HepG2 (cell line): ENCODE data around the gene RUSF1.

ENCODE experiments used
- POLR2AphosphoS5 ChIP-seq: IDR thresholded peaks from 2 replicates; pipeline ENCODE4 v1.6.1; 2012; ENCODE audit warnings: low read depth, low read length
- TAF1 ChIP-seq: sonication (generic); formaldehyde crosslinking; IDR thresholded peaks from 2 replicates; pipeline ENCODE4 v1.4.0; 2020; ENCODE audit warnings: missing genetic modification reagents
- TGIF2 ChIP-seq: IDR thresholded peaks from 2 replicates; pipeline ENCODE4 v1.6.1; 2016; ENCODE audit warnings: control low read depth, missing compliant biosample characterization
- ZBTB1 ChIP-seq: sonication (generic); formaldehyde crosslinking; IDR thresholded peaks from 2 replicates; pipeline ENCODE4 v1.4.0; 2020; ENCODE audit warnings: missing genetic modification reagents, borderline replicate concordance
- ZNF761 ChIP-seq: sonication (generic); formaldehyde crosslinking; conservative IDR thresholded peaks from 2 replicates; pipeline ENCODE4 v1.4.0; 2020; ENCODE audit warnings: mild to moderate bottlenecking, missing genetic modification reagents
- TF ChIP-seq, protein P1 (sequence below): sonication (generic); formaldehyde crosslinking; IDR thresholded peaks from 2 replicates; pipeline ENCODE4 v1.4.0; 2020; ENCODE audit warnings: mild to moderate bottlenecking, missing genetic modification reagents

DNA sequence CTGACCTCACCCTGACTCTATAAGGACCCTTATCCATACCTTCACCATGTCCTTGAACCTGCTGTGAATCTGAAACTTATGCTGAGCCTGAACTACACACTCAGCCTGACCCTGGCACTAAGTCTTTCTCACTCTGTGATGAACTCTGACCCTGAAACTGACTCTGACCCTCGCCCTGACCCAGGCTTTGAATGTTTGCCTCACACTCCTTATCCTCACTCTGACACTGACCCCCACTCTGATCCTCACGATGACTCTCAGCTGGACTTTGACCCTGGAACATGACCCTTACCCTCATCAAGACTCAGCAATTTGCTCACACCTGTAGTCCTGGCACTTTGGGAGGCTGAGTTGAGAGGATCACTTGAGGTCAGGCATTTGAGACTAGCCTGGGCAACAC lies 23.9 kb upstream of the RUSF1 start:
- TF ChIP-seq TGIF2 (CRISPR knock-in tag) (no peak), POLR2AphosphoS5 (no peak), ZBTB1 (CRISPR knock-in tag) (no peak), ZNF761 (CRISPR knock-in tag) (no peak), TAF1 (CRISPR knock-in tag) (no peak)
- TF ChIP-seq, protein P1, sequence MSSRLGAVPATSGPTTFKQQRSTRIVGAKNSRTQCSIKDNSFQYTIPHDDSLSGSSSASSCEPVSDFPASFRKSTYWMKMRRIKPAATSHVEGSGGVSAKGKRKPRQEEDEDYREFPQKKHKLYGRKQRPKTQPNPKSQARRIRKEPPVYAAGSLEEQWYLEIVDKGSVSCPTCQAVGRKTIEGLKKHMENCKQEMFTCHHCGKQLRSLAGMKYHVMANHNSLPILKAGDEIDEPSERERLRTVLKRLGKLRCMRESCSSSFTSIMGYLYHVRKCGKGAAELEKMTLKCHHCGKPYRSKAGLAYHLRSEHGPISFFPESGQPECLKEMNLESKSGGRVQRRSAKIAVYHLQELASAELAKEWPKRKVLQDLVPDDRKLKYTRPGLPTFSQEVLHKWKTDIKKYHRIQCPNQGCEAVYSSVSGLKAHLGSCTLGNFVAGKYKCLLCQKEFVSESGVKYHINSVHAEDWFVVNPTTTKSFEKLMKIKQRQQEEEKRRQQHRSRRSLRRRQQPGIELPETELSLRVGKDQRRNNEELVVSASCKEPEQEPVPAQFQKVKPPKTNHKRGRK (CRISPR knock-in tag): no peak
